ENCODE measurements around the gene ZIC2.

DNA sequence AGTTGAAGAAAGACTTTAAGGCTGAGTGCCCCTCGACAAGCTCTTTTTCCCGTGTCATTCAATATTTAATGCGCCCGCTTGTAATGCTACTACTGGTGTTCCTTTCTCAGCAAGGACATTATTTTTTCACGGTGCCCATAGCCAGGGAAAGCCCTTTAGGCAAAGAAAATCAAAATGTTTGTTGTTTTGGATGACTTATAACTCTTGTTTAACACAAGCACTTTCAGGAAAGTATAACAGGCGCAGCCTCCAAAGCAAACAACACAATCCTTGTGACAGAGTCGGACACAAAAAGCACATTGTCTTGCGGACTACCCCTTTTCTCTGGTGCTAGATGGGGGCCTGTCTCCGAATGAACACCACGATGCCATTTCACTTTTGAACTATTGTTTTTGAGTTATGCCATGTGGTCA lies 22.5 kb upstream of the ZIC2 start:
- TF ChIP-seq ZFP30 (CRISPR knock-in tag; IDR thresholded peaks at IDR 0.05) (no peak), ZNF8 (CRISPR knock-in tag; IDR thresholded peaks at IDR 0.05) (no peak), POU6F1 (CRISPR knock-in tag; IDR thresholded peaks at IDR 0.05; ENCODE audit: borderline replicate concordance, low read depth) (no peak), ARNTL (CRISPR knock-in tag; IDR thresholded peaks at IDR 0.05; ENCODE audit: borderline replicate concordance, low read depth) (no peak), TSHZ2 (CRISPR knock-in tag; IDR thresholded peaks at IDR 0.05) (no peak), CSDC2 (CRISPR knock-in tag; IDR thresholded peaks at IDR 0.05) (no peak), PATZ1 (CRISPR knock-in tag; IDR thresholded peaks at IDR 0.05; ENCODE audit: borderline replicate concordance) (no peak), PPARA (CRISPR knock-in tag; IDR thresholded peaks at IDR 0.05; ENCODE audit: borderline replicate concordance) (no peak), ZNF565 (CRISPR knock-in tag; conservative IDR thresholded peaks at IDR 0.05; ENCODE audit: low read depth) (no peak), ZNF70 (CRISPR knock-in tag; IDR thresholded peaks at IDR 0.05) (no peak), RARB (CRISPR knock-in tag; IDR thresholded peaks at IDR 0.05) (no peak), ZFP3 (CRISPR knock-in tag; IDR thresholded peaks at IDR 0.05) (no peak)
- TF ChIP-seq, protein P1, sequence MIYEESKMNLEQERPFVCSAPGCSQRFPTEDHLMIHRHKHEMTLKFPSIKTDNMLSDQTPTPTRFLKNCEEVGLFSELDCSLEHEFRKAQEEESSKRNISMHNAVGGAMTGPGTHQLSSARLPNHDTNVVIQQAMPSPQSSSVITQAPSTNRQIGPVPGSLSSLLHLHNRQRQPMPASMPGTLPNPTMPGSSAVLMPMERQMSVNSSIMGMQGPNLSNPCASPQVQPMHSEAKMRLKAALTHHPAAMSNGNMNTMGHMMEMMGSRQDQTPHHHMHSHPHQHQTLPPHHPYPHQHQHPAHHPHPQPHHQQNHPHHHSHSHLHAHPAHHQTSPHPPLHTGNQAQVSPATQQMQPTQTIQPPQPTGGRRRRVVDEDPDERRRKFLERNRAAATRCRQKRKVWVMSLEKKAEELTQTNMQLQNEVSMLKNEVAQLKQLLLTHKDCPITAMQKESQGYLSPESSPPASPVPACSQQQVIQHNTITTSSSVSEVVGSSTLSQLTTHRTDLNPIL (CRISPR knock-in tag; IDR thresholded peaks at IDR 0.05; ENCODE audit: low read depth): no peak

All from SK-N-SH treated with all-trans-retinoic acid at 6 μM for 48 hours (cell line).